ENCODE data around the gene PTPRN.

DNA sequence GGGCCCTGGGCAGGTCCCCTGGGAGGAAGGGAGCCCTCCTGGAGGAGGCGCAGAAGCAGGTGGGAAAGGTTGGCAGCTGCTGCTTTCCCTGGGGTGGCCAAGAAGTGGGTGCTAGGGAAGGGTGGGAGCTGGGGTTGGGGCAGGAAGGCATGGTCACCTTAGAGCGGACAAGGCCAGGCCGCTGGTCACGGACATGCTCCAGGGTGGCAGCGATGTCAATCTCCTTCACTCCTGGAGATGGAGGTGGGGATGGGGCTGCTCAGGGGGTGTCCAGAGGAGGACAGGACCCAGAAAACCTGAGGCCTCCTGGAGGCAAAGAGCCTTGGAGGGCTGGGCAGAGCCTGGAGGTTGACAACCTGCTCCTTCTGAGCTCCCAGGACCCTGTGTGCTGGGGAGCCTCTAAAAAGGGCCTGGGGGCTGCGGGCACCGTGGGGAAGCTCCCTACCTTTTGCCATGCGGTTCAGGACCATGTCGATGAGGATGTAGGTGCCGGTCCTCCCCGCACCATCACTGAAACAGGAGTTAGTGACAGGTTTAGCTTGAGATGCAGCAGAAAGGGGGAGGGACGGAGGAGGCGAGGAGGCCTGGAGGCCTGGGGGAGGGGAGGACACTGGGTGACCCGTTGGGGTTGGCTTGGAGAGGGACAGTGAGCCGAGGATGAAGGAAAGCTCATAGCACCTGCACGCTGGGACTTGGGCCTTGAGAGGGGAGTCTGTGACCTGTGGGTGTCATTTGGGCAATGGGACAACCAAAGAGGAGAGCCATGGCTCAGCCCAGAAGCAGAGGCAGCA lies 18.6 kb downstream of the PTPRN start:
- TF ChIP-seq, protein P1, sequence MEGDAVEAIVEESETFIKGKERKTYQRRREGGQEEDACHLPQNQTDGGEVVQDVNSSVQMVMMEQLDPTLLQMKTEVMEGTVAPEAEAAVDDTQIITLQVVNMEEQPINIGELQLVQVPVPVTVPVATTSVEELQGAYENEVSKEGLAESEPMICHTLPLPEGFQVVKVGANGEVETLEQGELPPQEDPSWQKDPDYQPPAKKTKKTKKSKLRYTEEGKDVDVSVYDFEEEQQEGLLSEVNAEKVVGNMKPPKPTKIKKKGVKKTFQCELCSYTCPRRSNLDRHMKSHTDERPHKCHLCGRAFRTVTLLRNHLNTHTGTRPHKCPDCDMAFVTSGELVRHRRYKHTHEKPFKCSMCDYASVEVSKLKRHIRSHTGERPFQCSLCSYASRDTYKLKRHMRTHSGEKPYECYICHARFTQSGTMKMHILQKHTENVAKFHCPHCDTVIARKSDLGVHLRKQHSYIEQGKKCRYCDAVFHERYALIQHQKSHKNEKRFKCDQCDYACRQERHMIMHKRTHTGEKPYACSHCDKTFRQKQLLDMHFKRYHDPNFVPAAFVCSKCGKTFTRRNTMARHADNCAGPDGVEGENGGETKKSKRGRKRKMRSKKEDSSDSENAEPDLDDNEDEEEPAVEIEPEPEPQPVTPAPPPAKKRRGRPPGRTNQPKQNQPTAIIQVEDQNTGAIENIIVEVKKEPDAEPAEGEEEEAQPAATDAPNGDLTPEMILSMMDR (IDR thresholded peaks at IDR 0.05; ENCODE audit: low read depth, low read length, poor library complexity, severe bottlenecking) = no peak
- no peak for TF ChIP-seq EZH2phosphoT487 (IDR thresholded peaks at IDR 0.05; ENCODE audit: borderline replicate concordance, low read length)
